ENCODE measurements around the gene EAF1. TPM values are rescaled to one million over a fixed set of nuclear protein-coding genes. Genes with fewer than 3 reads are reported as not detected.

The EAF1 gene
- total RNA-seq, 2 experiments from 2014 or later: 21.6 to 23.8 TPM

- POLR2A ChIA-PET: interaction anchor here (0.7 to 1.2 kb wide), 2 partner anchors 18 to 1114 kb away, joined by 3 read pairs; no protein-coding TSS in a partner anchor
- no peaks in the 10 kb centered on the region for H4K20me1 ChIP-seq (ENCODE audit: insufficient read depth, low read length)
- no peak overlapping the region for H3K27ac ChIP-seq (ENCODE audit: low read depth, low read length, poor library complexity, severe bottlenecking)
- no peaks in the 10 kb centered on the region for H3K4me1 ChIP-seq (ENCODE audit: insufficient read depth, low read length, poor library complexity, severe bottlenecking)
- CTCF ChIA-PET (ENCODE audit: unreplicated experiment): interaction anchor here (0.6 kb wide), 1 partner anchor 591 kb away, joined by 3 read pairs; no protein-coding TSS in a partner anchor
- no peak overlapping the region for H2AFZ ChIP-seq (ENCODE audit: low read length)
- no peak for TF ChIP-seq EZH2phosphoT487 (IDR thresholded peaks at IDR 0.05; ENCODE audit: borderline replicate concordance, low read depth, low read length)
- no peak for TF ChIP-seq CTCF (conservative IDR thresholded peaks at IDR 0.05; ENCODE audit: low read length)
- no peak overlapping the region for H3K4me2 ChIP-seq (ENCODE audit: low read length)
- no peaks in the 10 kb centered on the region for H3K9me2 ChIP-seq (ENCODE audit: insufficient read depth, low read length)
- H3K4me3 ChIP-seq (ENCODE audit: low read depth, low read length, poor library complexity, severe bottlenecking): no peak overlapping the region
- no TSS peak for BruUV-seq (replicated peaks)
- H3K79me2 ChIP-seq (ENCODE audit: insufficient read depth, low read depth, low read length): no peaks in the 10 kb centered on the region
- DNase-seq (ENCODE audit: low spot score): no peak
- H3K36me3 ChIP-seq (ENCODE audit: insufficient read depth, low read length): no peaks in the 10 kb centered on the region
- no peaks in the 10 kb centered on the region for H3K9me3 ChIP-seq (ENCODE audit: low read length)
- intact Hi-C loops (cut with micrococcal nuclease; ENCODE audit: unreplicated experiment): no loop called here
Observed at GRCh38 chr3:15451216-15452113, 24.1 kb downstream of the EAF1 start.

GRCh38 chr3:15452156-15452555 lies 24.8 kb downstream of the EAF1 start:
- no peak for DNase-seq (ENCODE audit: low spot score)
- Histone ChIP-seq H4K20me1 (ENCODE audit: insufficient read depth, low read length) (no peaks in the 10 kb centered on the region), H3K27ac (ENCODE audit: low read depth, low read length, poor library complexity, severe bottlenecking) (no peak overlapping the region), H2AFZ (ENCODE audit: low read length) (no peak overlapping the region), H3K4me1 (ENCODE audit: insufficient read depth, low read length, poor library complexity, severe bottlenecking) (no peaks in the 10 kb centered on the region), H3K79me2 (ENCODE audit: insufficient read depth, low read depth, low read length) (no peaks in the 10 kb centered on the region), H3K9me3 (ENCODE audit: low read length) (no peaks in the 10 kb centered on the region), H3K4me2 (ENCODE audit: low read length) (no peak overlapping the region), H3K36me3 (ENCODE audit: insufficient read depth, low read length) (no peaks in the 10 kb centered on the region), H3K9me2 (ENCODE audit: insufficient read depth, low read length) (no peaks in the 10 kb centered on the region), H3K4me3 (ENCODE audit: low read depth, low read length, poor library complexity, severe bottlenecking) (no peak overlapping the region)
- ChIA-PET CTCF (ENCODE audit: unreplicated experiment) (interaction anchor here (0.6 kb wide), 1 partner anchor 590 kb away, joined by 3 read pairs; no protein-coding TSS in a partner anchor), POLR2A (interaction anchor here (0.6 to 1.2 kb wide), 2 partner anchors 17 to 73 kb away, joined by 3 to 5 read pairs; no protein-coding TSS in a partner anchor)
- no TSS peak for BruUV-seq (replicated peaks)
- TF ChIP-seq CTCF (conservative IDR thresholded peaks at IDR 0.05; ENCODE audit: low read length) (no peak), EZH2phosphoT487 (IDR thresholded peaks at IDR 0.05; ENCODE audit: borderline replicate concordance, low read depth, low read length) (no peak)
- intact Hi-C loops (cut with micrococcal nuclease; ENCODE audit: unreplicated experiment): no loop called here

- no peaks in the 10 kb centered on the region for H3K4me1 ChIP-seq (ENCODE audit: insufficient read depth, low read length, poor library complexity, severe bottlenecking)
- CTCF ChIA-PET (ENCODE audit: unreplicated experiment): no interaction called here
- no peaks in the 10 kb centered on the region for H3K9me2 ChIP-seq (ENCODE audit: insufficient read depth, low read length)
- POLR2A ChIA-PET: interaction anchor here (0.6 kb wide), 1 partner anchor 74 kb away, joined by 5 read pairs; no protein-coding TSS in a partner anchor
- H3K9me3 ChIP-seq (ENCODE audit: low read length): no peaks in the 10 kb centered on the region
- H2AFZ ChIP-seq (ENCODE audit: low read length): no peak overlapping the region
- H3K27ac ChIP-seq (ENCODE audit: low read depth, low read length, poor library complexity, severe bottlenecking): no peak overlapping the region
- no peak overlapping the region for H3K4me2 ChIP-seq (ENCODE audit: low read length)
- DNase-seq (ENCODE audit: low spot score): no peak
- H3K4me3 ChIP-seq (ENCODE audit: low read depth, low read length, poor library complexity, severe bottlenecking): no peak overlapping the region
- H3K36me3 ChIP-seq (ENCODE audit: insufficient read depth, low read length): no peaks in the 10 kb centered on the region
- intact Hi-C loops (cut with micrococcal nuclease; ENCODE audit: unreplicated experiment): no loop called here
- no TSS peak for BruUV-seq (replicated peaks)
- no peak for TF ChIP-seq EZH2phosphoT487 (IDR thresholded peaks at IDR 0.05; ENCODE audit: borderline replicate concordance, low read depth, low read length)
- TF ChIP-seq CTCF (conservative IDR thresholded peaks at IDR 0.05; ENCODE audit: low read length): no peak
- no peaks in the 10 kb centered on the region for H4K20me1 ChIP-seq (ENCODE audit: insufficient read depth, low read length)
- H3K79me2 ChIP-seq (ENCODE audit: insufficient read depth, low read depth, low read length): no peaks in the 10 kb centered on the region
Observed at GRCh38 chr3:15452961-15453360, 25.6 kb downstream of the EAF1 start.

Measured in OCI-LY7 (cell line).